IMR-90 (cell line): ENCODE data around the gene ELAVL4. TPM values are rescaled to one million over a fixed set of nuclear protein-coding genes. Genes with fewer than 3 reads are reported as not detected.

Experiments used
- ATAC-seq: fragments of 200-7000 bp; cut with Tn5 transposase; 2 replicates; pipeline ENCODE4 v1.9.1; 2020; ENCODE audit warnings: low read depth, mild to moderate bottlenecking, moderate library complexity
- BruUV-seq: library from RNA; stranded (reverse); fragments of 400-500 nt; replicated peaks from 2 replicates; lab custom pipeline; 2021; lab: Mats Ljungman, UMichigan
- CTCF ChIA-PET: fragments of 300-600 bp; formaldehyde crosslinking; extraction: SDS; loops from one replicate; lab custom pipeline; 2021; ENCODE audit warnings: antibody characterized with exemption; lab: Yijun Ruan, JAX
- POLR2A ChIA-PET: fragments of 300-600 bp; sonication (Branson Sonifier 250); formaldehyde crosslinking; loops from one replicate; lab custom pipeline; 2022; ENCODE audit warnings: antibody characterized with exemption; ENCODE audit not compliant: unreplicated experiment; lab: Charles Lee
- DNase-seq: peaks from one replicate; pipeline ENCODE4 v3.0.0; 2013
- H2AFZ ChIP-seq: replicated peaks from 2 replicates; pipeline ENCODE3; 2013; ENCODE audit warnings: low read length, mild to moderate bottlenecking; ENCODE audit not compliant: poor library complexity
- H2AK5ac ChIP-seq: 2 replicates; pipeline ENCODE4 v1.6.1; 2013; ENCODE audit warnings: low read depth, low read length, inconsistent platforms
- H2AK9ac ChIP-seq: replicated peaks from 2 replicates; pipeline ENCODE3; 2013; ENCODE audit warnings: mild to moderate bottlenecking, low read depth, low read length, moderate library complexity; ENCODE audit not compliant: poor library complexity
- H2BK120ac ChIP-seq: 2 replicates; pipeline ENCODE4 v1.6.1; 2013; ENCODE audit warnings: low read depth, low read length, inconsistent platforms
- H2BK15ac ChIP-seq: 3 replicates; pipeline ENCODE4 v1.6.1; 2013; ENCODE audit warnings: low read depth, low read length, inconsistent platforms
- H2BK20ac ChIP-seq: 2 replicates; pipeline ENCODE4 v1.6.1; 2013; ENCODE audit warnings: low read depth, mild to moderate bottlenecking, inconsistent platforms, low read length, moderate library complexity
- H2BK5ac ChIP-seq: 2 replicates; pipeline ENCODE4 v1.6.1; 2013; ENCODE audit warnings: mild to moderate bottlenecking, low read depth, low read length, inconsistent platforms; ENCODE audit not compliant: poor library complexity, severe bottlenecking
- H3K14ac ChIP-seq: replicated peaks from 2 replicates; pipeline ENCODE4 v1.6.1; 2013; ENCODE audit warnings: low read depth, low read length, inconsistent platforms
- H3K18ac ChIP-seq: 2 replicates; pipeline ENCODE4 v1.6.1; 2013; ENCODE audit warnings: low read depth, low read length, control low read depth
- H3K23ac ChIP-seq: 2 replicates; pipeline ENCODE4 v1.6.1; 2013; ENCODE audit warnings: low read depth, low read length, inconsistent platforms
- H3K27ac ChIP-seq: 2 replicates; pipeline ENCODE4 v1.5.1; 2013; ENCODE audit warnings: mild to moderate bottlenecking, control low read depth, low read length; ENCODE audit not compliant: insufficient read depth
- H3K27me3 ChIP-seq: 2 replicates; pipeline ENCODE4 v1.6.1; 2013; ENCODE audit warnings: low read length; ENCODE audit not compliant: control insufficient read depth, insufficient read depth
- H3K36me3 ChIP-seq: 2 replicates; pipeline ENCODE4 v1.6.1; 2013; ENCODE audit warnings: low read length, mixed read lengths; ENCODE audit not compliant: control insufficient read depth, insufficient read depth
- H3K4ac ChIP-seq: 2 replicates; pipeline ENCODE4 v1.6.1; 2013; ENCODE audit warnings: low read depth, low read length, inconsistent platforms
- H3K4me1 ChIP-seq: 2 replicates; pipeline ENCODE4 v1.6.1; 2013; ENCODE audit warnings: low read length, mixed read lengths; ENCODE audit not compliant: control insufficient read depth, insufficient read depth
- H3K4me2 ChIP-seq: 2 replicates; pipeline ENCODE4 v1.6.1; 2013; ENCODE audit warnings: low read depth, mild to moderate bottlenecking, control low read depth, low read length, moderate library complexity
- H3K4me3 ChIP-seq: 2 replicates; pipeline ENCODE4 v1.5.1; 2013; ENCODE audit warnings: low read depth, mild to moderate bottlenecking, control low read depth, low read length, moderate library complexity; ENCODE audit not compliant: insufficient read depth
- H3K56ac ChIP-seq: 2 replicates; pipeline ENCODE4 v1.6.1; 2013; ENCODE audit warnings: low read length, inconsistent platforms; ENCODE audit not compliant: insufficient read depth; ENCODE audit errors: extremely low read depth
- H3K79me1 ChIP-seq, 2 experiments: 2 replicates each; pipeline ENCODE4 v1.6.1; 2013; ENCODE audit warnings: low read length in 2 of 2, inconsistent platforms in 1 of 2, low read depth in 1 of 2
- H3K9ac ChIP-seq: 2 replicates; pipeline ENCODE4 v1.6.1; 2013; ENCODE audit warnings: low read depth, low read length, control low read depth
- H3K9me1 ChIP-seq: 2 replicates; pipeline ENCODE4 v1.6.1; 2013; ENCODE audit warnings: low read length, inconsistent platforms; ENCODE audit not compliant: insufficient read depth
- H3K9me3 ChIP-seq: 2 replicates; pipeline ENCODE4 v1.6.1; 2013; ENCODE audit warnings: low read length; ENCODE audit not compliant: control insufficient read depth, insufficient read depth
- H4K20me1 ChIP-seq: 2 replicates; pipeline ENCODE4 v1.6.1; 2013; ENCODE audit warnings: low read length, inconsistent platforms; ENCODE audit not compliant: insufficient read depth
- H4K5ac ChIP-seq: 2 replicates; pipeline ENCODE4 v1.6.1; 2013; ENCODE audit warnings: mild to moderate bottlenecking, low read depth, low read length, control low read depth
- H4K8ac ChIP-seq, 2 experiments: 2 replicates each; pipeline ENCODE4 v1.6.1; 2013; ENCODE audit warnings: low read depth in 2 of 2, low read length in 2 of 2, control low read depth in 1 of 2, inconsistent platforms in 1 of 2
- H4K91ac ChIP-seq: 2 replicates; pipeline ENCODE4 v1.6.1; 2013; ENCODE audit warnings: low read depth, low read length, inconsistent platforms; ENCODE audit not compliant: insufficient read depth
- BHLHE40 ChIP-seq: fragments of 150-350 bp; IDR thresholded peaks from 2 replicates; pipeline ENCODE4 v1.6.1; 2016; ENCODE audit warnings: mild to moderate bottlenecking, low read depth, low read length
- CEBPB ChIP-seq: IDR thresholded peaks from 2 replicates; pipeline ENCODE4 v1.6.1; 2012; ENCODE audit warnings: low read depth, low read length, improper control_type of control experiment
- CHD1 ChIP-seq: IDR thresholded peaks from 2 replicates; pipeline ENCODE4 v1.6.1; 2012; ENCODE audit warnings: low read depth, low read length, improper control_type of control experiment
- ELK1 ChIP-seq: fragments of 150-350 bp; IDR thresholded peaks from 2 replicates; pipeline ENCODE4 v1.6.1; 2016; ENCODE audit warnings: low read depth, mild to moderate bottlenecking, low read length, moderate library complexity, borderline replicate concordance
- FOS ChIP-seq: fragments of 150-350 bp; IDR thresholded peaks from 2 replicates; pipeline ENCODE4 v1.6.1; 2016; ENCODE audit warnings: low read depth, low read length
- MAZ ChIP-seq: IDR thresholded peaks from 2 replicates; pipeline ENCODE4 v1.6.1; 2012; ENCODE audit warnings: low read depth, mild to moderate bottlenecking, low read length, improper control_type of control experiment, moderate library complexity, borderline replicate concordance
- MXI1 ChIP-seq: IDR thresholded peaks from 2 replicates; pipeline ENCODE4 v1.6.1; 2012; ENCODE audit warnings: low read depth, mild to moderate bottlenecking, low read length, moderate library complexity, borderline replicate concordance
- NFE2L2 ChIP-seq: fragments of 150-350 bp; IDR thresholded peaks from 2 replicates; pipeline ENCODE4 v1.6.1; 2016; ENCODE audit warnings: low read depth, mild to moderate bottlenecking, low read length
- POLR2A ChIP-seq: IDR thresholded peaks from 2 replicates; pipeline ENCODE4 v1.6.1; 2012; ENCODE audit warnings: mild to moderate bottlenecking, low read depth, low read length
- RAD21 ChIP-seq: IDR thresholded peaks from 2 replicates; pipeline ENCODE4 v1.6.1; 2012; ENCODE audit warnings: low read length, improper control_type of control experiment
- RCOR1 ChIP-seq: IDR thresholded peaks from 2 replicates; pipeline ENCODE4 v1.6.1; 2012; ENCODE audit warnings: mild to moderate bottlenecking, low read length, improper control_type of control experiment; ENCODE audit not compliant: insufficient replicate concordance
- SMC3 ChIP-seq: fragments of 150-350 bp; IDR thresholded peaks from 2 replicates; pipeline ENCODE4 v1.6.1; 2016; ENCODE audit warnings: low read depth, mild to moderate bottlenecking, antibody characterized with exemption, low read length, moderate library complexity
- WGBS, 2 experiments: methylation state at CpG; one replicate each; pipeline versions ENCODE4 v1.1.5 to v1.1.7; 2013; ENCODE audit warnings: missing lambda C conversion rate in 2 of 2; ENCODE audit not compliant: insufficient read length in 1 of 2; ENCODE audit errors: extremely low coverage in 2 of 2; 5-methylcytosine and 5-hydroxymethylcytosine counted together
- dilution Hi-C: fragments of 300-500 bp; cut with HindIII; formaldehyde crosslinking; loops from one replicate; pipeline ENCODE4 v1.14.3; 2018; ENCODE audit warnings: low sequenced_read_pairs; ENCODE audit not compliant: unreplicated experiment
- in situ Hi-C: fragments of 300-500 bp; cut with MboI; formaldehyde crosslinking; loops from 3 replicates; pipeline ENCODE4 v1.14.3; 2019; ENCODE audit warnings: low sequenced_read_pairs, inconsistent platforms, mixed read lengths
- intact Hi-C: fragments of 100-400 bp; cut with micrococcal nuclease; formaldehyde crosslinking; loops from 2 replicates; pipeline ENCODE4 v1.10.0; 2022
- polyA plus RNA-seq, 3 experiments: library from polyadenylated mRNA; depleted of rRNA; stranded (reverse); fragments of >200 nt; gene quantifications; 2 replicates each; pipeline ENCODE4 v1.2.3, GENCODE V29; 2012; ENCODE audit warnings: low replicate concordance in 1 of 3
- total RNA-seq: library from RNA; depleted of rRNA; stranded (reverse); fragments of >200 nt; gene quantifications from 2 replicates; pipeline ENCODE4 v1.2.3, GENCODE V29; 2012

ELAVL4 gene
- total and polyA plus RNA-seq, 2 of the 4 experiments (the other 2 are of a cell fraction) = not detected

GRCh38 chr1:50095716-50096115 is 13.0 kb upstream of the ELAVL4 start:
- Histone ChIP-seq H3K4ac (no peak overlapping the region), H2AK5ac (no peak overlapping the region), H4K8ac (no peak overlapping the region), H3K9me3 (peaks cover 5% of the 10 kb centered on the region; the same call in 1 of the 2 replicates), H3K18ac (no peak overlapping the region), H3K4me2 (no peak overlapping the region), H3K27ac (no peak overlapping the region), H3K14ac (no peak overlapping the region), H2BK20ac (no peak overlapping the region), H2AK9ac (no peak overlapping the region), H3K23ac (no peak overlapping the region), H4K91ac (no peak overlapping the region), H3K9ac (no peak overlapping the region), H4K20me1 (no peaks in the 10 kb centered on the region), H4K5ac (no peak overlapping the region), H3K36me3 (no peaks in the 10 kb centered on the region), H2BK120ac (no peak overlapping the region), H3K79me1 (no peaks in the 10 kb centered on the region), H3K56ac (no peak overlapping the region), H2BK15ac (no peak overlapping the region), H3K4me3 (no peak overlapping the region), H3K4me1 (no peaks in the 10 kb centered on the region), H2AFZ (no peak overlapping the region), H3K27me3 (no peaks in the 10 kb centered on the region), H2BK5ac (no peak overlapping the region), H3K9me1 (no peaks in the 10 kb centered on the region)
- ChIA-PET POLR2A (interaction anchor here (0.6 kb wide), 1 partner anchor 1909 kb away, joined by 3 read pairs; no protein-coding TSS in a partner anchor), CTCF (no interaction called here)
- no CpG with 5 or more reads among the region's 3 CpGs for WGBS, 2 experiments
- in situ Hi-C loops = no loop called here
- dilution Hi-C loops = no loop called here
- no peak for ATAC-seq
- TF ChIP-seq ELK1 (no peak), NFE2L2 (no peak), SMC3 (no peak), CHD1 (no peak), MAZ (no peak), RAD21 (no peak), MXI1 (no peak), BHLHE40 (no peak), RCOR1 (no peak), POLR2A (no peak), CEBPB (no peak), FOS (no peak)
- intact Hi-C loops = no loop called here
- no peak for DNase-seq
- no TSS peak for BruUV-seq
